SHP77 treated with DMSO at 0.1 percent for 48 hours (cell line): ENCODE results near the gene OR52J3.
A peak's percentile ranks its signal among the peaks of the same experiment; 100 is the strongest.
"Not testable (repeated sequence)": the region's sequence is repeated elsewhere in the genome, so short reads cannot be mapped to it uniquely, and the experiment has no call there.

ENCODE experiments used
- DNase-seq: peaks from one replicate; lab custom pipeline; 2025; lab: John Stamatoyannopoulos, UW

Gene OR52J3

DNA sequence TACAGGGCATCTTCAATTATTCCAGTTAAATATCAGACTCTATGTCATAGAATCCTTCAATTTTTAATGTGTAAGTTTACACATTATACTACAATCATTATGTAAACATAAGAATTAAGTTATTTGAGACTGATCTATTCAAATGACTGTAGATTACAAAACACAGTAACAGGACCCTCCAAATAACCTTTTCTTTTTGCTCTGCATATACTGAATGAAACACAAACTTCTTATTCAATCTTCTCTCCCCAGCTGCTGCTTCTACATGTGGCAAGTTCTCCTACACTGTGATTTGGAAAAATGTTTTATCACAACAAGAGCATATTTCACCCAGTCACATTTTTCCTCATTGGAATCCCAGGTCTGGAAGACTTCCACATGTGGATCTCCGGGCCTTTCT lies at the start of gene OR52J3:
OR52J3 (plus strand) TSS at position 301 of the 400 bp plus-strand sequence; CDS start at position 301, 0 bp downstream.
- no peak for DNase-seq

GRCh38 chr11:5004424-5005274 lies 41.7 kb upstream of the OR52J3 start:
- peak; percentile 69 for DNase-seq

- no peak for DNase-seq
Observed at GRCh38 chr11:5007561-5007960, 38.8 kb upstream of the OR52J3 start.

DNA sequence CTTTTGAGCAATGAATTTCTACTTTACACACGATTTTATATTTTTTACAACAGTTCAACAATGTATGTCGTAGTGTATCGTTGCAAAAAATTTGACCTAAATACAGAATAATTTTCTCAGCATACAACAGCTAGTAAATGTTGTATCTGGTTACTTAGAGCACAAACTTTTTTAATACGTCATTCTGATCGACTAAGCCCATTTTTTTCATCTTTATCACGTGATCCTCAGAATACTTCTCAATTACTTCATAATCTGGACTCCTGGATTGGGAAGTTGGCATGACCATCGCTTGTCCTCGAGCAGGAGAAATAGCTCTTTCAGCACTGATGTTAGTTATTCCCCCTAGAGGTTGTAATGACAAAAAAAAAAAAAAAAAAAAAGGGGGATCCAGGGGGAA lies 35.1 kb upstream of the OR52J3 start:
- no peak for DNase-seq

- DNase-seq: no peak
Observed at GRCh38 chr11:5013012-5013411, 33.3 kb upstream of the OR52J3 start.

DNA sequence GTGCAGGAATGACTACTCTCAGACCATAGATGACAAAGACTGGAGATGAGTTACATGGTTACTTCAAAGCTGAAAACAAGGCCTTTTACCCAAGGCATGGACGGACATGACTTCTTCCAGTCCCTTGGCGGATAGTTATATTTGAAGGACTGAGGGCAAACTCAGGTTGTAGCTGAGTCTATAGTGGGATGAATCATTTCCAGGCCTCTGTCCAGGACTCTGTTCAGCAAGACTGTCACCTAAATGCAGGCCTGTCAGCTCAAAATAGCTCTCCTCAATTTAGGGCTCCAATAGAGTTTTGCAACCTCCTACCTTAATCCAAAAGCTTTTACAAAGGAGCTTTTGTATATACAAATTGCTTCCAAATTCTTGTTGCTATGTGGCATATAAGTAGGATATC lies 24.3 kb upstream of the OR52J3 start:
- DNase-seq: no peak

- no peak for DNase-seq
Observed at GRCh38 chr11:5036669-5037068, 9.7 kb upstream of the OR52J3 start.

DNA sequence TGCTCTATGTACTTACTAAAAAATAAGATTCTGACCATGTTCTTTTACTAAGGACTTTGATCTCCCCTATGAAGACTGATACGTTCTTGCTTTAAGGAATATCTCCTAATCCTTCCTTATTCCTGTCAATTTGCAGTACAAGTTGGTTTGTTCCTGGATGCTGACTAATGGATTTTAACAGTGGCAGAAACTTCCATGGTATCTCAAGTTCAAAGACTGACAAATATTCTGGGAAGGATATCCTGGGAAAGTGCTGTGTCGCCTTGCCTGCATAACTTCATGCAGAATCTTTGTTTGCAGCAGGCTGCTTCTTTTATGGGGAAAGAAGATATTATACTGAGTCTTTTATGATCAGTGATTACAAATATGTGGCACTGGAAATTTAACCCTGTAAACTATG lies 8.4 kb upstream of the OR52J3 start:
- DNase-seq: no peak

DNA sequence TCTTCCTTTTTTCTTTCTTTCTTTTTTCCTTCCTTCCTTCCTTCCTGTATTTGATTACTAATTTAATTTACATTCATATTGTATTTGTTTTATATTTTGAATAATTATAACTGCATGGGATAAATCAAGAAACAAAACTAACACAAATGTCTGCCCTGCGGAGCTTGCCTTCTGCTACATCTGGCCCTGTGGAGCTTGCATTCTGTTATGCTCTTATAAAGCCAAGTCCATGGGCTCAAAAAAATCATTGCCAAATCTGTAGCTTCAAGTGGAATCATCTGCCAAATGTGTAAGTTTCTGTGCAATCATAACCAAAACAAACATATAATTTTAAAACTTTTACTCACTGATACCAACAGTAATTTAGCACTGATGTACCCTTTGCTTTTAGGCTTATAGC lies 8.0 kb upstream of the OR52J3 start:
- DNase-seq: no peak

GRCh38 chr11:5040876-5041275 lies 5.5 kb upstream of the OR52J3 start:
- no peak for DNase-seq

GRCh38 chr11:5042091-5042490 lies 4.2 kb upstream of the OR52J3 start:
- DNase-seq: no peak

DNA sequence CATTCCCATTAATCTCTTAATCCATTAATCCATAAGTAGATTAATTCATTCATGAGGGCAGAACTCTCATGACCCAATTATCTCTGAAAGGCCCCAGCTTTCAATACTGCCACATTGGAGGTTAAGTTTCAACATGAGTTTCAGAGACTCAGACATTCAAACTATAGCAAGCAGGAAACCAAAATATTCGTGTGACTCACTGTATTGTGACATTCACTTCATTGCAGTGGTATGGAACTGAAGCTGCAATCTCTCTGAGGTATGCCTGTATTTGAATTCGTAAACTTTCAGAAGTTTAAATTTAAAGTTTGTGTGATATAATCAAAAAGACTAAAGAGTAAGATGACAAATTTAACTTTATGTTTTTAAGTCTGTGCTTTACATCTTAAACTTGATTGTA lies 2.9 kb upstream of the OR52J3 start:
- no peak for DNase-seq

GRCh38 chr11:5046754-5047330 lies 516 bp downstream of the OR52J3 start:
- DNase-seq: no peak

GRCh38 chr11:5058679-5059078 lies 12.4 kb downstream of the OR52J3 start:
- DNase-seq: not testable (repeated sequence)

DNA sequence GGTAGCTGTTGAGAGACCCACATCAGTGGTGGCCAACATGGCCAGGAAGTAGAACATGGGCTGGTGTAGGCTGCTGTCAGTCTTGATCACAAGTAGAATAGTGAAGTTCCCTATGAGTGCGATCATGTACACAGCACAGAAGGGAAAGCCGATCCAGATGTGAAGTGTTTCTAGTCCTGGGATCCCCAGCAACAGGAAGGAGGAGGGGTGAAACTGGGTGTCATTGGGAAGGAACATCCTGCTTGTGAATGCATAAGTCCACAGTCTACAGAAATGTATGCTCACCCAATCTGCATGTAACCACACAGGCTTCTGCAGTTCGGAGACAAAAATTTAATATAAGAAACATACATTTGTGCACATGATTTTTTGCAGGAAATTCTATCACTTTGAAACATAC lies 13.1 kb downstream of the OR52J3 start, which contains the start of gene OR52E2:
OR52E2 (minus strand) TSS at position 237 of the 400 bp plus-strand sequence; CDS start at position 237, 0 bp downstream.
- DNase-seq: no peak

DNA sequence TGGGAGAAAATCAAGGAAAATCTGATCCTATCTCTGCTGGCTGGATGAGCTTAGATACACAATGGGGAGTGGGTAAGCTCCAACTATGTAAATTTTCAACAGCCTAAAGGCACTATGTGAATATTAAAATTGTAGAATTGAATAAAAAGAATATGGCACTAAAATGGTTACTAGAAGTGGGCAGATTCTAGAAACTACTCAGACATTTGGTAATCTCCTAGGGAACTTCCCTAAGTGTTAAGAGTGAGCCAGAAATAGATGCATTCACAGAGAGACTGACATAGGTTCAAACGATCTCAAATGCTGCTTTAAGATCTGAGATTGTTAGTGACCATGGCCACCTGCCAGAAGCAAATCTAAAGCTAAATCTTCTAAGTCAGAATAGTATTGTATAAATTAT lies 18.7 kb downstream of the OR52J3 start:
- no peak for DNase-seq

GRCh38 chr11:5069272-5069671 lies 22.9 kb downstream of the OR52J3 start, which contains the start of gene OR52E1:
Gene OR52E1 (plus strand): TSS chr11:5069572.
- DNase-seq: no peak

DNA sequence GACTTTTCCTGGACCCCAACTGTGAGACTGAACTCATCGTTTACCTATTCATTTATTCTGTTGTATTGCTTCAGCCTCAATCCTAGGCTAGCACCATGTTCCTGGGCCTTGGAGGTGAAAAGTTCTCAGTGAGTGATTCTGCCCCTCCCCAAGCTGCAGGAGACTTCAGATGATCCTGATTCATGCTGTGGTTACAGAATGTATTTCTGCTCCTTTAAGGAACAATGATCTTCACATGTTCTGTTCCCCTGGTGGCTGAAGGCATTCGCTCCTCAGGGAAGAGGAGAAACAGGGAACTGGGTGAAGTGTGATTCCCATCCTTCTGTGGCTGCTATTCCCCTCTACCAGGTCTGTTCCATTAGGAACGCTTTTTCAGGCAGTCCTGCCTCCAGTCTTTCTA lies 25.5 kb downstream of the OR52J3 start:
- no peak for DNase-seq

GRCh38 chr11:5081405-5081804 lies 35.1 kb downstream of the OR52J3 start:
- DNase-seq: no peak

- no peak for DNase-seq
Observed at GRCh38 chr11:5083602-5084001, 37.3 kb downstream of the OR52J3 start.

DNA sequence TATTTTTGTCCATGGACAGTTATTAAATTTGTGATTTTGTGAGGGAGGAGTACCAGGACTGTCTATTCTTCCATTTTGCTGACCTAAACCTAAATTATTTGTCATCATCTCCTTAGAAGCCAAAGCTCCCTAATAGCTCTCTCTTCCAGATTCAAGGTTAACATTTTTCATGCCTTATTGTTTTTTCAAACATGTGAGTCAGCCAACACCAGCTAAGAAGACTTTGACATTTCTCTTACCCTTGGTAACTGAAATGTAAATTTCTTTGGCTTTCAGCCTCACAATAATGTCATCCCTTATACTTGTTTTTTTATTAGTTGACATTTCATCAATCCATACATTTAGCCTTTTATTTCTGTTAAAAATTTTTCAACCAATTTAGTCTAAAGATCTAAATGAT lies 42.2 kb downstream of the OR52J3 start:
- no peak for DNase-seq

- no peak for DNase-seq
Observed at GRCh38 chr11:5090668-5091067, 44.3 kb downstream of the OR52J3 start.

DNA sequence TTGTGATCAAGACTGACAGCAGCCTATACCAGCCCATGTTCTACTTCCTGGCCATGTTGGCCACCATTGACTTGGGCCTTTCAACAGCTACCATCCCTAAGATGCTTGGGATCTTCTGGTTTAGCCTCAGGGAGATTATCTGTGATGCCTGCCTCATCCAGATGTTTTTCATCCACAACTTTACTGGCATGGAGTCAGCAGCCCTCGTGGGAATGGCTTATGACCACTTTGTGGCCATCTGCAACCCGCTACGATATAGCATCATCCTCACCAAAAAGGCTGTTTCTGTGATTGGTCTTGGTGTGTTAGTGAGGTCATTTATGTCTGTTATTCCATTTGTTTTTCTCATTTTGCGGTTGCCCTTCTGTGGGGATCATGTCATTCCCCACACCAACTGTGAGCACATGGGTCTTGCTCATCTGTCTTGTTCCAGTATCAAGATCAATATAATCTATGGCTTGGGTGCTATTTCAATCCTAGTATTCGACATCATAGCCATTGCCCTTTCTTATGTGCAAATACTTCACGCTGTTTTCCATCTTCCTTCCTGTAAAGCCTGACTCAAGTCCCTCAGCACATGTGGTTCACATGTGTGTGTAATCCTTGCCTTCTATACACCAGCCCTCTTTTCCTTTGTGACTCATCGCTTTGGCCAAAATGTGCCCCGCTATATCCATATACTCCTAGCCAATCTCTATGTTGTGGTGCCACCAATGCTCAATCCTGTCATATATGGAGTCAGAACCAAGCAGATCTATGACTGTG lies 46.7 kb downstream of the OR52J3 start:
- no peak for DNase-seq
